Gastroesophageal sphincter (tissue), 4 donors: ENCODE data around the gene CES2. TPM values are rescaled to one million over a fixed set of nuclear protein-coding genes. Genes with fewer than 3 reads are reported as not detected.

ENCODE experiments used
- ATAC-seq: fragments of 150-250 bp; one replicate; pipeline ENCODE4 v1.9.1; 2016; ENCODE audit warnings: mild to moderate bottlenecking, moderate library complexity
- H3K27ac ChIP-seq, 4 donors: fragments of 200-600 bp; sonication (generic) in 3 of 4; 1 replicate in 3 of 4; 2 replicates in 1 of 4; pipeline ENCODE4 v1.5.1; 2016 to 2019
- H3K27me3 ChIP-seq: fragments of 200-600 bp; sonication (generic); one replicate; pipeline ENCODE4 v1.5.1; 2019
- H3K36me3 ChIP-seq, 2 donors: fragments of 200-600 bp; sonication (generic); one replicate each; pipeline ENCODE4 v1.5.1; 2019; ENCODE audit warnings: control low read depth in 1 of 2
- H3K4me1 ChIP-seq, 3 donors: fragments of 200-600 bp; sonication (generic); 1 replicate in 2 of 3; 2 replicates in 1 of 3; pipeline ENCODE4 v1.5.1; 2016 to 2019; ENCODE audit warnings: control low read depth in 2 of 3
- H3K4me3 ChIP-seq, 2 donors: fragments of 200-600 bp; sonication (generic); one replicate each; pipeline ENCODE4 v1.5.1; 2019; ENCODE audit warnings: mild to moderate bottlenecking in 1 of 2, moderate library complexity in 1 of 2
- H3K9me3 ChIP-seq, 3 donors: fragments of 200-600 bp; sonication (generic); one replicate each; pipeline ENCODE4 v1.5.1; 2017 to 2019; ENCODE audit warnings: control low read depth in 2 of 3
- EP300 ChIP-seq: sonication (generic); formaldehyde crosslinking; IDR thresholded peaks from one replicate; pipeline ENCODE4 v1.6.1; 2017; ENCODE audit warnings: antibody characterized with exemption, mild to moderate bottlenecking
- POLR2A ChIP-seq, 2 donors: fragments of 450-650 bp; IDR thresholded peaks; one replicate each; pipeline ENCODE4 v1.6.1; 2017; ENCODE audit warnings: antibody characterized with exemption in 2 of 2, mild to moderate bottlenecking in 2 of 2, moderate library complexity in 1 of 2
- POLR2AphosphoS5 ChIP-seq: sonication (generic); formaldehyde crosslinking; IDR thresholded peaks from one replicate; pipeline ENCODE4 v1.6.1; 2017; ENCODE audit warnings: antibody characterized with exemption
- WGBS, 2 donors: methylation state at CpG; one replicate each; pipeline ENCODE4 v1.1.5; 2018; ENCODE audit warnings: low coverage in 1 of 2; 5-methylcytosine and 5-hydroxymethylcytosine counted together
- total RNA-seq, 4 donors: library from RNA; depleted of rRNA; stranded (reverse); fragments of >200 nt; gene quantifications; one replicate each; pipeline ENCODE4 v1.1.0, GENCODE V29; 2016
- TF ChIP-seq, protein P1 (sequence below), 4 experiments: fragments of 200-600 bp in 2 of 4; fragments of 450-650 bp in 2 of 4; sonication (generic) in 1 of 4; IDR thresholded peaks; one replicate each; pipeline ENCODE4 v1.5.1; 2017 to 2019; ENCODE audit warnings: antibody characterized with exemption in 4 of 4, mild to moderate bottlenecking in 2 of 4, moderate library complexity in 2 of 4

Gene CES2
- total RNA-seq, 4 donors from 2014 or later, result 25.9 to 32.6 (median 26.3) TPM

DNA sequence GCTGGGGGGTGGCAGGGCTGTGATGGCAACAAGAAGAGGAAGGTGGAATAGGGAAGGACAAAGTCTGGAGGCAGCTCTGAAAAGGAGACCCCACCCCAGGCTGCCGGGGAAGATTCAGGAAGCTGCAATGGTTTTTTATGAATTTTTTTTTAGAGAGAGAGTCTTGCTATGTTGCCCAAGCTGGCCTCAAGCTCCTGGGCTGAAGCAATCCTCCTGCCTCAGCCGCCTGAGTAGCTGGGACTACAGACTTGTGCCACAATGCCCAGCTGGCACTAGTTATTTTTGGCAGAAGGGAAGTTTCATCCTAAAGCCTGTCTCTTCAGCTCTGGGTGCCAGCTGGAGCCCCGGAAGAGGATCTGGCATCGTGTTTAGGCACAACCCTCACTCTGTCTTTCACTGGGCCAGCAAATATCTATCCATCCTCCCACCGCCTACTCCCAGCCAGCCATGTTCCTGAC is 24.4 kb downstream of the CES2 start:
- Histone ChIP-seq H3K36me3 (no peaks in the 10 kb centered on the region), H3K27me3 (peaks cover 15% of the 10 kb centered on the region), H3K4me3 (no peak overlapping the region), H3K9me3 (no peaks in the 10 kb centered on the region), H3K4me1 (no peaks in the 10 kb centered on the region), H3K27ac (no peak overlapping the region)
- TF ChIP-seq, protein P1, sequence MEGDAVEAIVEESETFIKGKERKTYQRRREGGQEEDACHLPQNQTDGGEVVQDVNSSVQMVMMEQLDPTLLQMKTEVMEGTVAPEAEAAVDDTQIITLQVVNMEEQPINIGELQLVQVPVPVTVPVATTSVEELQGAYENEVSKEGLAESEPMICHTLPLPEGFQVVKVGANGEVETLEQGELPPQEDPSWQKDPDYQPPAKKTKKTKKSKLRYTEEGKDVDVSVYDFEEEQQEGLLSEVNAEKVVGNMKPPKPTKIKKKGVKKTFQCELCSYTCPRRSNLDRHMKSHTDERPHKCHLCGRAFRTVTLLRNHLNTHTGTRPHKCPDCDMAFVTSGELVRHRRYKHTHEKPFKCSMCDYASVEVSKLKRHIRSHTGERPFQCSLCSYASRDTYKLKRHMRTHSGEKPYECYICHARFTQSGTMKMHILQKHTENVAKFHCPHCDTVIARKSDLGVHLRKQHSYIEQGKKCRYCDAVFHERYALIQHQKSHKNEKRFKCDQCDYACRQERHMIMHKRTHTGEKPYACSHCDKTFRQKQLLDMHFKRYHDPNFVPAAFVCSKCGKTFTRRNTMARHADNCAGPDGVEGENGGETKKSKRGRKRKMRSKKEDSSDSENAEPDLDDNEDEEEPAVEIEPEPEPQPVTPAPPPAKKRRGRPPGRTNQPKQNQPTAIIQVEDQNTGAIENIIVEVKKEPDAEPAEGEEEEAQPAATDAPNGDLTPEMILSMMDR (IDR thresholded peaks at IDR 0.05), result no peak
- TF ChIP-seq EP300, result no peak
- no peak for TF ChIP-seq POLR2AphosphoS5
- no peak for TF ChIP-seq POLR2A (IDR thresholded peaks at IDR 0.05)
- ATAC-seq, result peak; percentile 73
- WGBS, 2 donors, result 54 to 66% methylated on average over 2 to 4 of the region's 5 CpGs

DNA sequence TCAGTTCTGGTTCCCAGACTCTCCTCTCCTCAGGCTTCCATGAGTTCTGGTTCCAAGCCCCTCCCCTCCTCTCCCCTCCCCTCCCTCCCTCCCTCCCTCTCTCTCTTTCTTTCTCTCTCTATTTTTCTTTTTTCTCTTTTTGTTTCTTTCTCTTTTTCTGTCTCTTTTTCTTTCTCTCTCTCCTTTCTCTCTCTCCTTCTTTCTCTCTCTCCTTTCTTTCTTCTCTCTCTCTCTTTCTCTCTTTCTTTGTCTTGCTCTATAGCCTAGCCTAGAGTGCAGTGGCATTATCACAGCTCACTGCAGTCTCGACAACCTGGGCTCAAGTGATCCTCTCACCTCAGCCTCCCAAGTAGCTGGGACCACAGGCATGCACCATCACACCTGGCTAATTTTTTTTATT is 25.0 kb downstream of the CES2 start:
- no peaks in the 10 kb centered on the region for H3K9me3 ChIP-seq
- H3K27ac ChIP-seq, result no peak overlapping the region
- WGBS, 2 donors, result 80 to 100% methylated on average over 1 of the region's 1 CpG
- ATAC-seq, result no peak
- peaks cover 19% of the 10 kb centered on the region for H3K27me3 ChIP-seq
- H3K4me3 ChIP-seq, result no peak overlapping the region
- TF ChIP-seq POLR2A (IDR thresholded peaks at IDR 0.05), result no peak
- no peak for TF ChIP-seq POLR2AphosphoS5
- TF ChIP-seq EP300, result no peak
- TF ChIP-seq, protein P1 (IDR thresholded peaks at IDR 0.05), result no peak
- no peaks in the 10 kb centered on the region for H3K36me3 ChIP-seq
- H3K4me1 ChIP-seq, result no peaks in the 10 kb centered on the region

DNA sequence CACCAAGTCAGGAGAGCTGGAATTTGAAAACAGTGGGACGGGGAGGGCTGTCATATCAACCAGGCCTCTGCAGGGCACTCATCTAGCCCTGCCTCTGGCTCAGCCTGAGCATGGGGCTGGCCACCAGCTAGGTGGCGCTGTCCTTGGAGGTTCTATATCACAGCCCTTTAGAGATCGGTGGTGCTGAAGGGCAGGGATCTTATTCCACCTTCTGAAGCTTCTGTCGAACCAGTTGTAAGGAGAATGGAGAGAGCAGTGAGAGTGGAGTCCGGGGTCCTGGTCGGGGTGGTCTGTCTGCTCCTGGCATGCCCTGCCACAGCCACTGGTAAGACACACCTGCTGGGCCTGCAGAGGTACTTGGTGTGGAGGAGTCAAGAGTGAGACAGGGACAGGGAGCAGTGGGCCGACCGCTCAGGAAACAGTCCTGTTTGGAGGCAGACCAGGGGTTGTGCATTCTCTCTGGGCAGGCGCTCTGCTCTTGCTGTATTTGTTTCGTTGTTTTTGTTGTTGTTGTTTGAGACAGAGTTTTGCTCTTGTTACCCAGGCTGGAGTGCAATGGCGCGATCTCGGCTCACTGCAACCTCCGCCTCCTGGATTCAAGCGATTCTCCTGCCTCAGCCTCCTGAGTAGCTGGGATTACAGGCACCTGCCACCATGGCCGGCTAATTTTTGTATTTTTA is 25.9 kb downstream of the CES2 start, which contains the start of gene CES3:
Gene CES3, plus strand, starts transcription at position 202 of the 680 bp plus-strand sequence. Its CDS starts 42 bp downstream, at position 244.
- Histone ChIP-seq H3K36me3 (no peaks in the 10 kb centered on the region), H3K9me3 (no peaks in the 10 kb centered on the region), H3K27me3 (peaks cover 19% of the 10 kb centered on the region), H3K4me1 (no peaks in the 10 kb centered on the region), H3K27ac (no peak within 1 kb of the TSS), H3K4me3 (no peak within 1 kb of the TSS)
- 68 to 94% methylated on average over 3 to 7 of the region's 16 CpGs for WGBS, 2 donors
- peak; percentile 65 for ATAC-seq
- TF ChIP-seq, protein P1 (IDR thresholded peaks at IDR 0.05), result peak in 3 of 4 experiments; percentile 18 to 57 (median 48)
- TF ChIP-seq POLR2A (IDR thresholded peaks at IDR 0.05) (no peak), POLR2AphosphoS5 (no peak), EP300 (no peak)

DNA sequence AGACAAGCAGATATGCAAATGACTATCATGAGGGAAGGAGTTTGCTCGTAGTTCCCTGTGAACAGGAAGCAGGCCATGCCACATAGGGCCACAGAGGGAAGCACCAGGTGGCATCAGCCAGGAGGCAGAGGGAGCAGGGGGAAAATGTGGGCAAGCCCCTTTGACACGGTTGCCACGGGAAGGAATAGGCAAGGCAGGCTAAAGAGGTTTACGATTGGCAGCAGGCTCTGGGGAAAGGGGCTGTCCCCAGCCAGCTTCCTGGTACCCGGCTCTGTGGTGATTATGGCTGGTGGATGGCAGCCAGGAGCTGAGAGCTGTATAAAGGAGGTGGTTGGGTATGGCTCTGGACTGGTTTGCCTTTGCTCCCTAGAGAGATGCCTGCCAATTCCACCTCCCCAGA is 26.6 kb downstream of the CES2 start:
- no peak for ATAC-seq
- Histone ChIP-seq H3K4me3 (no peak overlapping the region), H3K9me3 (no peaks in the 10 kb centered on the region), H3K36me3 (no peaks in the 10 kb centered on the region), H3K27ac (no peak overlapping the region), H3K4me1 (no peaks in the 10 kb centered on the region), H3K27me3 (peaks cover 19% of the 10 kb centered on the region)
- 67 to 86% methylated on average over 3 of the region's 5 CpGs for WGBS, 2 donors
- TF ChIP-seq POLR2AphosphoS5 (no peak), EP300 (no peak), POLR2A (IDR thresholded peaks at IDR 0.05) (no peak)
- TF ChIP-seq, protein P1 (IDR thresholded peaks at IDR 0.05), result no peak

DNA sequence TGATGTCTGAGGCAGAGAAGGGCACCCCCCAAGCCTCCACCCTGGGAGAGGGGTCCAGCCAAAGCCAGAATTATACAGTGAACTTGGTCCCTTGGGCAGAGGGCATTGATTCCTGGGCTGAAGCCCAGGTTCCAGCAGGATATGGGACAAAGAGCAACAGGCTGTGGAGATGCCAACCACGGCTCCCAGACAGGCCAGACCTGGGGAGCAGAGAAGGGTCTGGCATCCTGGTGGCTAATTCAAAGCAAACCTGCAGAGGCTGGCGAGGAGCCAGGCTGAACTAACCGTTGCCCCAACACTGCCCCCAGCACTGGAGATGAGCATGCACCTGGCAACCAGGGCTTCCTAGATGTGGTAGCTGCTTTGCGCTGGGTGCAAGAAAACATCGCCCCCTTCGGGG is 28.7 kb downstream of the CES2 start:
- Histone ChIP-seq H3K9me3 (no peaks in the 10 kb centered on the region), H3K4me3 (no peak overlapping the region), H3K4me1 (no peaks in the 10 kb centered on the region), H3K27me3 (peaks cover 19% of the 10 kb centered on the region), H3K27ac (no peak overlapping the region), H3K36me3 (no peaks in the 10 kb centered on the region)
- WGBS, 2 donors, result 31% methylated on average over 3 of the region's 6 CpGs; no CpG with 5 or more reads in 1 of the 2 donors
- TF ChIP-seq POLR2A (IDR thresholded peaks at IDR 0.05) (no peak), POLR2AphosphoS5 (no peak), EP300 (no peak)
- TF ChIP-seq, protein P1 (IDR thresholded peaks at IDR 0.05), result no peak
- no peak for ATAC-seq
